Measurements from ENCODE around the gene CTNNA2.
"Not testable (repeated sequence)": the region's sequence is repeated elsewhere in the genome, so short reads cannot be mapped to it uniquely, and the experiment has no call there.

The CTNNA2 gene

GRCh38 chr2:80193566-80193965, 680.7 kb downstream of the CTNNA2 start:
- Mint-ChIP-seq H3K27me3 (no peaks in the 10 kb centered on the region), H3K27ac (no peak overlapping the region), H3K36me3 (no peaks in the 10 kb centered on the region), H3K4me1 (no peaks in the 10 kb centered on the region), H3K9me3 (peaks cover 2% of the 10 kb centered on the region), H3K4me3 (no peak overlapping the region)
- no peak for ATAC-seq

- Mint-ChIP-seq H3K9me3 (peaks cover 2% of the 10 kb centered on the region), H3K4me1 (no peaks in the 10 kb centered on the region), H3K4me3 (no peak overlapping the region), H3K27ac (no peak overlapping the region), H3K27me3 (no peaks in the 10 kb centered on the region), H3K36me3 (no peaks in the 10 kb centered on the region)
- ATAC-seq, result no peak
Measured at GRCh38 chr2:80195034-80195433, 682.2 kb downstream of the CTNNA2 start.

GRCh38 chr2:80198042-80198441, 685.2 kb downstream of the CTNNA2 start:
- ATAC-seq, result no peak
- no peak overlapping the region for H3K27ac Mint-ChIP-seq
- H3K9me3 Mint-ChIP-seq, result peaks cover 7% of the 10 kb centered on the region
- H3K27me3 Mint-ChIP-seq, result no peaks in the 10 kb centered on the region
- H3K36me3 Mint-ChIP-seq, result no peaks in the 10 kb centered on the region
- H3K4me3 Mint-ChIP-seq, result no peak overlapping the region
- H3K4me1 Mint-ChIP-seq, result no peaks in the 10 kb centered on the region

GRCh38 chr2:80199504-80199903, 686.7 kb downstream of the CTNNA2 start:
- ATAC-seq, result no peak
- Mint-ChIP-seq H3K9me3 (peaks cover 13% of the 10 kb centered on the region), H3K36me3 (no peaks in the 10 kb centered on the region), H3K27me3 (no peaks in the 10 kb centered on the region), H3K4me3 (no peak overlapping the region), H3K27ac (no peak overlapping the region), H3K4me1 (no peaks in the 10 kb centered on the region)

- H3K27me3 Mint-ChIP-seq, H3K4me3 Mint-ChIP-seq, H3K4me1 Mint-ChIP-seq, H3K27ac Mint-ChIP-seq, H3K36me3 Mint-ChIP-seq, ATAC-seq: not testable (repeated sequence)
- H3K9me3 Mint-ChIP-seq, result peaks cover 21% of the 10 kb centered on the region
Measured at GRCh38 chr2:80203929-80204328, 691.1 kb downstream of the CTNNA2 start.

GRCh38 chr2:80205498-80205897, 692.6 kb downstream of the CTNNA2 start:
- H3K9me3 Mint-ChIP-seq, result peaks cover 24% of the 10 kb centered on the region
- no peak overlapping the region for H3K4me3 Mint-ChIP-seq
- H3K27ac Mint-ChIP-seq, result no peak overlapping the region
- H3K36me3 Mint-ChIP-seq, result no peaks in the 10 kb centered on the region
- no peaks in the 10 kb centered on the region for H3K4me1 Mint-ChIP-seq
- no peak for ATAC-seq
- no peaks in the 10 kb centered on the region for H3K27me3 Mint-ChIP-seq

- Mint-ChIP-seq H3K27ac (no peak overlapping the region), H3K36me3 (no peaks in the 10 kb centered on the region), H3K4me3 (no peak overlapping the region), H3K9me3 (peaks cover 17% of the 10 kb centered on the region), H3K27me3 (no peaks in the 10 kb centered on the region), H3K4me1 (no peaks in the 10 kb centered on the region)
- no peak for ATAC-seq
Measured at GRCh38 chr2:80209458-80209857, 696.6 kb downstream of the CTNNA2 start.

GRCh38 chr2:80217446-80217845, 704.6 kb downstream of the CTNNA2 start:
- no peak for ATAC-seq
- no peak overlapping the region for H3K4me3 Mint-ChIP-seq
- no peaks in the 10 kb centered on the region for H3K4me1 Mint-ChIP-seq
- no peak overlapping the region for H3K27ac Mint-ChIP-seq
- peaks cover 2% of the 10 kb centered on the region for H3K9me3 Mint-ChIP-seq
- no peaks in the 10 kb centered on the region for H3K36me3 Mint-ChIP-seq
- no peaks in the 10 kb centered on the region for H3K27me3 Mint-ChIP-seq

GRCh38 chr2:80222644-80223043, 709.8 kb downstream of the CTNNA2 start:
- no peak overlapping the region for H3K27ac Mint-ChIP-seq
- no peak for ATAC-seq
- H3K36me3 Mint-ChIP-seq, result no peaks in the 10 kb centered on the region
- peaks cover 4% of the 10 kb centered on the region for H3K9me3 Mint-ChIP-seq
- H3K4me1 Mint-ChIP-seq, result no peaks in the 10 kb centered on the region
- H3K27me3 Mint-ChIP-seq, result no peaks in the 10 kb centered on the region
- H3K4me3 Mint-ChIP-seq, result no peak overlapping the region

GRCh38 chr2:80231421-80231820, 718.6 kb downstream of the CTNNA2 start:
- H3K27me3 Mint-ChIP-seq, result no peaks in the 10 kb centered on the region
- ATAC-seq, result no peak
- H3K9me3 Mint-ChIP-seq, result peaks cover 4% of the 10 kb centered on the region
- H3K4me3 Mint-ChIP-seq, result no peak overlapping the region
- H3K27ac Mint-ChIP-seq, result no peak overlapping the region
- no peaks in the 10 kb centered on the region for H3K4me1 Mint-ChIP-seq
- H3K36me3 Mint-ChIP-seq, result no peaks in the 10 kb centered on the region

GRCh38 chr2:80233333-80233732, 720.5 kb downstream of the CTNNA2 start:
- Mint-ChIP-seq H3K9me3 (no peaks in the 10 kb centered on the region), H3K27me3 (no peaks in the 10 kb centered on the region), H3K4me3 (no peak overlapping the region), H3K27ac (no peak overlapping the region), H3K4me1 (no peaks in the 10 kb centered on the region), H3K36me3 (no peaks in the 10 kb centered on the region)
- no peak for ATAC-seq

GRCh38 chr2:80238692-80239469, 726.0 kb downstream of the CTNNA2 start:
- no peaks in the 10 kb centered on the region for H3K27me3 Mint-ChIP-seq
- no peak overlapping the region for H3K4me3 Mint-ChIP-seq
- no peak overlapping the region for H3K27ac Mint-ChIP-seq
- no peaks in the 10 kb centered on the region for H3K36me3 Mint-ChIP-seq
- no peak for ATAC-seq
- no peaks in the 10 kb centered on the region for H3K4me1 Mint-ChIP-seq
- H3K9me3 Mint-ChIP-seq, result peaks cover 2% of the 10 kb centered on the region

- Mint-ChIP-seq H3K4me3 (no peak overlapping the region), H3K9me3 (peaks cover 2% of the 10 kb centered on the region), H3K27ac (no peak overlapping the region), H3K27me3 (no peaks in the 10 kb centered on the region), H3K36me3 (no peaks in the 10 kb centered on the region), H3K4me1 (no peaks in the 10 kb centered on the region)
- ATAC-seq, result no peak
Measured at GRCh38 chr2:80242355-80242910, 729.6 kb downstream of the CTNNA2 start.

GRCh38 chr2:80244905-80245584, 732.2 kb downstream of the CTNNA2 start:
- H3K4me3 Mint-ChIP-seq, result no peak overlapping the region

GRCh38 chr2:80246534-80246933, 733.7 kb downstream of the CTNNA2 start:
- Mint-ChIP-seq H3K4me1 (no peaks in the 10 kb centered on the region), H3K36me3 (no peaks in the 10 kb centered on the region), H3K27me3 (no peaks in the 10 kb centered on the region), H3K27ac (no peak overlapping the region), H3K9me3 (no peaks in the 10 kb centered on the region), H3K4me3 (no peak overlapping the region)
- ATAC-seq, result no peak

More at GRCh38 chr2:80244905-80245584, 732.2 kb downstream of the CTNNA2 start:
- no peaks in the 10 kb centered on the region for H3K9me3 Mint-ChIP-seq
- H3K27ac Mint-ChIP-seq, result no peak overlapping the region
- no peaks in the 10 kb centered on the region for H3K36me3 Mint-ChIP-seq
- H3K4me1 Mint-ChIP-seq, result no peaks in the 10 kb centered on the region
- ATAC-seq, result no peak
- no peaks in the 10 kb centered on the region for H3K27me3 Mint-ChIP-seq

- Mint-ChIP-seq H3K4me1 (no peaks in the 10 kb centered on the region), H3K9me3 (no peaks in the 10 kb centered on the region), H3K36me3 (no peaks in the 10 kb centered on the region), H3K27ac (no peak overlapping the region), H3K4me3 (no peak overlapping the region), H3K27me3 (no peaks in the 10 kb centered on the region)
- no peak for ATAC-seq
Measured at GRCh38 chr2:80247339-80247738, 734.5 kb downstream of the CTNNA2 start.

Measured in stimulated activated memory B cell treated with anti-CD40 and anti-IgM and Interleukin-4, amounts not matched to agents 10 μg/mL and 1 μg/mL and 100 μg/mL, for 72 hours (primary cell).